ENCODE results near the gene NDUFA8. TPM values are rescaled to one million over a fixed set of nuclear protein-coding genes. Genes with fewer than 3 reads are reported as not detected.

The NDUFA8 gene
- polyA plus RNA-seq, 1 donor (not counting 4 experiments of a cell fraction or from before 2014, with no cell fraction given) = 105 TPM

DNA sequence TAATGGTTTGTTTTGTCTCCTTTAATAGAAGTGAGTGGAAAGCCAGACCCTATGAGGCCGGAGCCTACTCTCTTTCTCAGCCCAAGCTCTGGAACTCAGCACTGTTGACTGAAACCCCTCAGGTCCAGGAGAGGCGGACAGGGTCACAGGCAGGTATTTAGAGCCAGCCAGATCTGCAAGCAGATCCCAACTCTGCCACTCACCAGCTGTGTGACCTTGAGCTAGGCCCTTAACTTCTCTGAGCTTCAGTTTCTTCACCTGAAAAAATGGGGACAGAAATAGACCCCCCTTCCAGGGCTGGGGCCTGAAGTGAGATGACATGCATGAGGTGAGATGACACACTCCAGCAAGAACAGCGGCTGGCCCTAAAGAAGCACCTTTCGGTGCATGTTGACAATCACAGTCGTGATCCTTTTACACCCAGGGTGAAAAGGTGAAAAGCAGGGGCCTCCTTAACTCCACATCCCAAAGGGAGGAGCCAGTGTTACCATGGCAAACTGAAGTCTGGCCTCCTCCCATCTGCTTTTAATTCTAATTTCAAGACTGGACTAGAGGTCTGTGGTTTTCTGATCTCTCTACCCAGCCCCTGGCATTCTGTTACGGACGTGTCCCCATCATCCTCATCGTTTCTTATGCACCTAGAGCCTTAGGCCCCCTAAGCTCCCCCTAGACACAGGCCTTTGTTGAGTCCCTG is 27.3 kb upstream of the NDUFA8 start:
- Histone ChIP-seq H3K9me3 (ENCODE audit: control insufficient read depth, low read depth, low read length) (no peaks in the 10 kb centered on the region), H3K79me2 (ENCODE audit: control insufficient read depth, insufficient read depth, low read length) (no peaks in the 10 kb centered on the region), H3K4me1 (ENCODE audit: control insufficient read depth, extremely low read depth, insufficient read depth, low read length) (peaks cover 8% of the 10 kb centered on the region), H4K20me1 (ENCODE audit: control insufficient read depth, extremely low read depth, insufficient read depth, low read length) (no peaks in the 10 kb centered on the region), H3K9ac (ENCODE audit: control insufficient read depth, extremely low read depth, insufficient read depth, low read length) (no peak overlapping the region), H3K4me3 (ENCODE audit: control insufficient read depth in 2 of 3, extremely low read depth in 1 of 3, insufficient read depth in 2 of 3, low read depth in 1 of 3, low read length in 3 of 3) (no peak overlapping the region), H2AFZ (ENCODE audit: control insufficient read depth, low read length) (no peak overlapping the region), H3K36me3 (ENCODE audit: control insufficient read depth in 2 of 2, extremely low read depth in 1 of 2, insufficient read depth in 2 of 2, low read length in 2 of 2) (no peaks in the 10 kb centered on the region), H3K9me1 (ENCODE audit: control insufficient read depth, extremely low read depth, insufficient read depth, low read length) (no peaks in the 10 kb centered on the region), H3K27ac (ENCODE audit: control insufficient read depth, insufficient read depth, low read length) (no peak overlapping the region), H3K27me3 (ENCODE audit: control insufficient read depth, extremely low read depth, insufficient read depth, low read length) (peaks cover 7% of the 10 kb centered on the region), H3K4me2 (ENCODE audit: control insufficient read depth, extremely low read depth, insufficient read depth, low read depth, low read length) (no peak overlapping the region)
- FAIRE-seq (no peak), DNase-seq (ENCODE audit: low read depth, low spot score) (no peak)
- dilution Hi-C loops (cut with MboI; ENCODE audit: extremely low pct_ligation_motif_present, low sequenced_read_pairs) = no loop called here
- TF ChIP-seq, protein P1, sequence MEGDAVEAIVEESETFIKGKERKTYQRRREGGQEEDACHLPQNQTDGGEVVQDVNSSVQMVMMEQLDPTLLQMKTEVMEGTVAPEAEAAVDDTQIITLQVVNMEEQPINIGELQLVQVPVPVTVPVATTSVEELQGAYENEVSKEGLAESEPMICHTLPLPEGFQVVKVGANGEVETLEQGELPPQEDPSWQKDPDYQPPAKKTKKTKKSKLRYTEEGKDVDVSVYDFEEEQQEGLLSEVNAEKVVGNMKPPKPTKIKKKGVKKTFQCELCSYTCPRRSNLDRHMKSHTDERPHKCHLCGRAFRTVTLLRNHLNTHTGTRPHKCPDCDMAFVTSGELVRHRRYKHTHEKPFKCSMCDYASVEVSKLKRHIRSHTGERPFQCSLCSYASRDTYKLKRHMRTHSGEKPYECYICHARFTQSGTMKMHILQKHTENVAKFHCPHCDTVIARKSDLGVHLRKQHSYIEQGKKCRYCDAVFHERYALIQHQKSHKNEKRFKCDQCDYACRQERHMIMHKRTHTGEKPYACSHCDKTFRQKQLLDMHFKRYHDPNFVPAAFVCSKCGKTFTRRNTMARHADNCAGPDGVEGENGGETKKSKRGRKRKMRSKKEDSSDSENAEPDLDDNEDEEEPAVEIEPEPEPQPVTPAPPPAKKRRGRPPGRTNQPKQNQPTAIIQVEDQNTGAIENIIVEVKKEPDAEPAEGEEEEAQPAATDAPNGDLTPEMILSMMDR (optimal IDR thresholded peaks at IDR 0.05 in 1 of 3, IDR thresholded peaks at IDR 0.05 in 1 of 3, conservative IDR thresholded peaks at IDR 0.05 in 1 of 3; ENCODE audit: extremely low read depth in 1 of 3, insufficient read depth in 2 of 3, low read length in 3 of 3) = no peak
- TF ChIP-seq EZH2 (IDR thresholded peaks at IDR 0.05; ENCODE audit: low read length) = no peak

- Histone ChIP-seq H3K9me3 (ENCODE audit: control insufficient read depth, low read depth, low read length) (no peaks in the 10 kb centered on the region), H3K4me2 (ENCODE audit: control insufficient read depth, extremely low read depth, insufficient read depth, low read depth, low read length) (no peak overlapping the region), H2AFZ (ENCODE audit: control insufficient read depth, low read length) (no peak overlapping the region), H3K4me1 (ENCODE audit: control insufficient read depth, extremely low read depth, insufficient read depth, low read length) (peaks cover 2% of the 10 kb centered on the region), H4K20me1 (ENCODE audit: control insufficient read depth, extremely low read depth, insufficient read depth, low read length) (no peaks in the 10 kb centered on the region), H3K27me3 (ENCODE audit: control insufficient read depth, extremely low read depth, insufficient read depth, low read length) (peaks cover 7% of the 10 kb centered on the region), H3K79me2 (ENCODE audit: control insufficient read depth, insufficient read depth, low read length) (no peaks in the 10 kb centered on the region), H3K4me3 (ENCODE audit: control insufficient read depth in 2 of 3, extremely low read depth in 1 of 3, insufficient read depth in 2 of 3, low read depth in 1 of 3, low read length in 3 of 3) (no peak overlapping the region), H3K9me1 (ENCODE audit: control insufficient read depth, extremely low read depth, insufficient read depth, low read length) (no peaks in the 10 kb centered on the region), H3K9ac (ENCODE audit: control insufficient read depth, extremely low read depth, insufficient read depth, low read length) (no peak overlapping the region), H3K36me3 (ENCODE audit: control insufficient read depth in 2 of 2, extremely low read depth in 1 of 2, insufficient read depth in 2 of 2, low read length in 2 of 2) (no peaks in the 10 kb centered on the region), H3K27ac (ENCODE audit: control insufficient read depth, insufficient read depth, low read length) (no peak overlapping the region)
- DNase-seq (ENCODE audit: low read depth, low spot score) (no peak), FAIRE-seq (no peak)
- TF ChIP-seq EZH2 (IDR thresholded peaks at IDR 0.05; ENCODE audit: low read length) = no peak
- TF ChIP-seq, protein P1 (optimal IDR thresholded peaks at IDR 0.05 in 1 of 3, IDR thresholded peaks at IDR 0.05 in 1 of 3, conservative IDR thresholded peaks at IDR 0.05 in 1 of 3; ENCODE audit: extremely low read depth in 1 of 3, insufficient read depth in 2 of 3, low read length in 3 of 3) = no peak
- dilution Hi-C loops (cut with MboI; ENCODE audit: extremely low pct_ligation_motif_present, low sequenced_read_pairs) = no loop called here
These were observed 26.7 kb upstream of the NDUFA8 start for GRCh38 chr9:122186301-122186700.
